Body of pancreas (tissue), 4 donors: ENCODE results near the gene BRCC3.

Source experiments
- CTCF ChIP-seq, 7 experiments: fragments of 450-650 bp in 4 of 7; fragments of 200-600 bp in 3 of 7; sonication (generic) in 3 of 7; IDR thresholded peaks; one replicate each; pipeline ENCODE4 v1.5.1; 2016 to 2019; ENCODE audit warnings: antibody characterized with exemption in 7 of 7
- POLR2A ChIP-seq, 3 donors: fragments of 450-650 bp; IDR thresholded peaks; one replicate each; pipeline ENCODE4 v1.6.1; 2016; ENCODE audit warnings: antibody characterized with exemption in 3 of 3, mild to moderate bottlenecking in 2 of 3

GRCh38 chrX:155115174-155115819 is 44.0 kb downstream of the BRCC3 start:
- TF ChIP-seq CTCF (IDR thresholded peaks at IDR 0.05): no peak
- TF ChIP-seq POLR2A (IDR thresholded peaks at IDR 0.05): no peak
